Activated CD4-positive, alpha-beta T cell treated with anti-CD3 and anti-CD28 coated beads, Interleukin-10, Interleukin-2, amounts not matched to agents 100 ng/mL and 50 ng/mL, durations not matched to agents 16 hours and 8 hours (primary cell): Measurements from ENCODE around the gene CDC27.
"Not testable (repeated sequence)": the region's sequence is repeated elsewhere in the genome, so short reads cannot be mapped to it uniquely, and the experiment has no call there.

Experiments used
- DNase-seq: peaks from one replicate; pipeline ENCODE4 v3.0.0-alpha.2; 2020

The CDC27 gene

GRCh38 chr17:47192554-47192953, 3.5 kb upstream of the CDC27 start:
- no peak for DNase-seq

GRCh38 chr17:47190770-47191169, 1.7 kb upstream of the CDC27 start:
- no peak for DNase-seq

- DNase-seq, result no peak
Observed at GRCh38 chr17:47190243-47190642, 1.1 kb upstream of the CDC27 start.

GRCh38 chr17:47189732-47190237, 690 bp upstream of the CDC27 start:
- DNase-seq, result no peak

GRCh38 chr17:47188271-47188875, 722 bp downstream of the CDC27 start:
- peak; percentile 47 for DNase-seq

- DNase-seq, result no peak
Observed at GRCh38 chr17:47184681-47185080, 4.4 kb downstream of the CDC27 start.

- not testable (repeated sequence) for DNase-seq
Observed at GRCh38 chr17:47180988-47181387, 8.1 kb downstream of the CDC27 start.

GRCh38 chr17:47180337-47180736, 8.8 kb downstream of the CDC27 start:
- DNase-seq, result no peak

- no peak for DNase-seq
Observed at GRCh38 chr17:47179141-47179540, 10.0 kb downstream of the CDC27 start.

- DNase-seq, result no peak
Observed at GRCh38 chr17:47177261-47177660, 11.8 kb downstream of the CDC27 start.

- DNase-seq, result no peak
Observed at GRCh38 chr17:47176389-47176826, 12.7 kb downstream of the CDC27 start.

- DNase-seq, result not testable (repeated sequence)
Observed at GRCh38 chr17:47174823-47175222, 14.3 kb downstream of the CDC27 start.

- peak; percentile 39 for DNase-seq
Observed at GRCh38 chr17:47172696-47173565, 16.2 kb downstream of the CDC27 start.

GRCh38 chr17:47170710-47171109, 18.4 kb downstream of the CDC27 start:
- DNase-seq, result no peak

GRCh38 chr17:47168896-47169295, 20.2 kb downstream of the CDC27 start:
- DNase-seq, result not testable (repeated sequence)

- DNase-seq, result not testable (repeated sequence)
Observed at GRCh38 chr17:47166854-47167253, 22.2 kb downstream of the CDC27 start.

- DNase-seq, result no peak
Observed at GRCh38 chr17:47165137-47165536, 24.0 kb downstream of the CDC27 start.

GRCh38 chr17:47164263-47164662, 24.8 kb downstream of the CDC27 start:
- DNase-seq, result no peak

GRCh38 chr17:47162013-47162622, 27.0 kb downstream of the CDC27 start:
- DNase-seq, result no peak

GRCh38 chr17:47159315-47159714, 29.8 kb downstream of the CDC27 start:
- no peak for DNase-seq

- DNase-seq, result no peak
Observed at GRCh38 chr17:47145351-47145750, 43.7 kb downstream of the CDC27 start.

- no peak for DNase-seq
Observed at GRCh38 chr17:47135235-47135634, 53.9 kb downstream of the CDC27 start.

GRCh38 chr17:47134354-47134753, 54.7 kb downstream of the CDC27 start:
- DNase-seq, result not testable (repeated sequence)

- DNase-seq, result no peak
Observed at GRCh38 chr17:47131761-47132160, 57.3 kb downstream of the CDC27 start.
